Retina (tissue), 1 donor: ENCODE measurements around the gene QPRT.
"Not testable (repeated sequence)": the region's sequence is repeated elsewhere in the genome, so short reads cannot be mapped to it uniquely, and the experiment has no call there.

Experiments
- DNase-seq: peaks from one replicate; pipeline ENCODE4 v3.0.0-alpha.2; 2016

Gene QPRT

GRCh38 chr16:29678691-29679267 lies at the start of gene QPRT:
TSS of gene QPRT (plus strand) at chr16:29679180. CDS start at chr16:29679198, 18 bp downstream.
- peak; percentile 73 for DNase-seq

DNA sequence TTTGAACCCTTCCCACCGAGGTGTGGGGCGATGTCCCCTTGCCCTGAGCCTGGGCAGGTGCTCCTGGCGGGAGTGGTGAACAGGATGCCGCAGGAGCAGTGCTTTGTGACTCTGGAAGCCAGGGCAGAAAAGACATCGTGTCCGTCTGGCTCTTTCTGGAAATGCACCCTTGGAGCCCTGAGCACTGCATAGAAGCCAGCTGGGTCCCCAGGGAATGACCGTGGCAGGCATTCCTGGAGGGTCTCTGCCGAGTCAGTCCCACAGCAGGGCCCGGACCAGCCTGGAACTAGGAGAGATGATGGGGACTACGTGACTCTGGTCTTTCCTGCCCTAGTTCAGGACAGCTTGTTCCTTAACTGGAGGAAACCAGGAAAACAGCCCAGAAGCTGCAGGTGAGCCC lies 49.7 kb upstream of the QPRT start:
- DNase-seq, result not testable (repeated sequence)

DNA sequence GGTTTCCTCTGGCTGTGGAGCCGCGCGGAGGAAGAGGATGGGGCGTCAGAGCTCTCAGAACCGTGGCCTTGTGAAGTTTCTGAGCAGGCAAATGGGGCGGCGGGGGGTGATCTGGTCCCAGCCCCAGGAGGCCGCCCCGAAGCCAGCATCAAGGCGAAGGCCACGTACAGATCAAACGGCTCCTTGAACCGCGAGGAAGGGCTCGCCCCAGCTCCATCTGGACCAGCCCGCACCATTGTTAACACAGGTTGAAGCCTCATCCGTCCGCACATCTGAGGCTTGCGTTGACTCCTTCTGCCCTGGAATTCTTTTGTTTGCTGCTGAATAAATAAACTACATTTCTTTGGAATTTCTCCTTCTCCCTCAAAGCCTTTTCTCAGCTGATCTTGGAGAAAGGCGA lies 47.3 kb upstream of the QPRT start:
- not testable (repeated sequence) for DNase-seq

DNA sequence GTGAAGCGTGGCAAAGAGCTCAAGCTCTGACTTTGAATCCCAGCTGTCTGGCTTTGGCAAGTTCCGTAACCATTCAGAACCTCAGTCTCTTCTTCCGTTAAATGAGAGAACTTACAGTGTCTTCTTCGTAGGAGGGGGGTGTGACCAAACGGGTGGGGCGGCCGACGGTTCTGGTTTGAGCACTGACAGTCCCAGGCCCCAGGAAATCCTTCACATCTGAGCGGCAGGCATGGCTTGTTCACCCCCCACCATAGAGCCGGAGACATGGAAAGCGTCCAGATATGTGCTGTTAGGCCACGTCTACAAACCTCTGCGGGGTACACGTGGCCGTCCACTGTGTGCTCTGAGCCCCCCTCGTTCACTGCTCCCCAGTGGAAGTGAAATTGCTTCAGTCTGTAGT lies 43.1 kb upstream of the QPRT start:
- DNase-seq, result not testable (repeated sequence)

DNA sequence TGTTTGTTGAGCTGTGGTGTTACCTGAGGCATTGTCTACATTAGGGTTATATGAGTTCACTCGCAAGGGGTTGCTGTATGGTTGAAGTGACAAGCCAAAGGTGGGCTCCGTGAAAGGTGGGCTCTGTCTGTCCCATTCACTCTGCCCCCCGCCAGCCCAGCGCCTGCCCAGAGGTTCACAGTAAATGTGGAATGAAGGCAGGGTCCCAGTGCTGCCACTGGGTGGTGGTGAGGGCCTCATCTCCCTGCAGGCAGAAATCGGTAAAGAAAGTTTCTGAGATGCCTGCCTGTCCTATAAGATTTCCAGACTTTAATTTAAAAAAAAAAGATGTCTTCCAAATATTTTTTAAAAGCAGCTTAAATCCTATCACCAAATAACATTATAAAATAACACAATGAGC lies 42.6 kb upstream of the QPRT start:
- not testable (repeated sequence) for DNase-seq

- DNase-seq, result not testable (repeated sequence)
Observed at GRCh38 chr16:29638751-29639150, 40.2 kb upstream of the QPRT start.

DNA sequence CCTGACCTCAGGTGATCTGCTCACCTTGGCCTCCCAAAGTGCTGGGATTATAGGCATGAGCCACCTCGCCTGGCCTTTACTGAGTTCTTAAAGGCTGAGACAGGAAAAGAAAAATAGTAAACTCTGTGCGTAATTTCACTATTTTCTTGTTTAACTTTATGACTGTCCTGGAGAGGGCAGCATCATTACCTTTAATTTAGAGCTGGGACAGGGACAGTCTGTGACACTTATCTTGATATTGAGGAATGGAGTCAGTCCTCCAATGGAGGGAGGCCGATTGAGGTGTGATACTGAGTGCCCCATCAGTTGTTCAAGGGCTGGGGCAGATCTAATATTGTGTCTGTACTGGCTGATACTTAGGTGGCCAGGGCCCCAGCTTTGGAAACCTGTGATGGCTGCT lies 37.4 kb upstream of the QPRT start:
- no peak for DNase-seq

- no peak for DNase-seq
Observed at GRCh38 chr16:29643596-29643995, 35.4 kb upstream of the QPRT start.

- DNase-seq, result no peak
Observed at GRCh38 chr16:29644338-29644857, 34.6 kb upstream of the QPRT start.

DNA sequence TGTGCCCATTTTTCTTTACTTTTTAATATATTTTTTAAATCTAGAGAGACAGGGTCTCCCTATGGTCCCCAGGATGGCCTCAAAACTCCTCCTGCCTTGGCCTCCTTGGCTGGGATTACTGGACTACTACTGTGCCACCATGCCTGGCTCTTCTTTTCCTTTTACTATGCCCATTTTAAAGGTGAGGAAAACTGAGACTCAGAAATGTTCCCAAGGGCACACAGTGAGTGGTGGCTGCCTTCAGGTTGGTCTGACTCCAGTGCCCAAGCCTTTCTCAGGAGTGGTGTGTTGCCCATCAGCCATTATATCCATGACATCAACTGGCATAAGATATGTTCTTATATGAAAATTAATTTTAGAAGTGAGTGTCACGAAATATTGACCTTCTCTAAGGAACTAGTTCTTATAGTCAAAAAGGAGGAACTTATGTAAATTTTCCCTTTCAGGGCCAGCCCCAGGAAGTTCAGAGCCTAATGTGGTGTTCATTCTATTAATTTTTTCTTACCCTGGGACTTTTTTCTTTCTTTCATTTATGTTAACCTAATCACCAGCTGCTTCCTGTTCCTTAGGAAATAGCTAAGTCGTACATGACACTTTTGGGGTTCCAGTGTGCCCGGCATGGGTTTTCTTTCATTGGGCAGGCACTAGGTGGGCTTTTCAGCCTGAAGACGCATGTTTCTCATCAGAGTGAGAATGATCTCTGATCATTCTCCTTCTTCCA lies 33.8 kb upstream of the QPRT start:
- no peak for DNase-seq

DNA sequence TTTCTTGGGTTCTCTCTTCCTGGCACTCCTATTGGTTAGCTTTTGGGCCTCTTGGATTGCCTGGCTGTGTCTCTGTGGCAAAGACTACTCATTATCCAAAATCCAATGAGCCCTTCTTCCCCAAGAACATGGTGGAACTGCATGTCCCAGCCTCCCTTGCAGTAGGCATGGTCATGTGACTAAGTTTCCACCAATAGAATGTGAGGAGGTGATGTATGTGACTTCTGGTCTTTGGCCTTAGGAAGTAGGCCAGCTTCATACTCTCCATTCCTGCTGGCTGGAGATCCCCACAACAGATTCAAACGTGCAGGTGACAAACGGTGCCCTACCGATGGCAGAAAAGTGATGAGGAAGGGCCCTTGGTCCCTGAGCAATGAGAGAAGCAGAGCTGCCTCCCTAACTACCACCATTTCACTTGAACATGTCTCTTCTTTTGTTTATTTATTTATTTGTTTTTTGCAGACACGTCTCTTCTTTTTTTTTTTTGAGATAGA lies 33.2 kb upstream of the QPRT start:
- DNase-seq, result no peak

- DNase-seq, result no peak
Observed at GRCh38 chr16:29646947-29647346, 32.0 kb upstream of the QPRT start.

- DNase-seq, result no peak
Observed at GRCh38 chr16:29649588-29650494, 29.1 kb upstream of the QPRT start.

GRCh38 chr16:29650771-29651170 lies 28.2 kb upstream of the QPRT start:
- no peak for DNase-seq

- DNase-seq, result no peak
Observed at GRCh38 chr16:29651774-29652349, 27.1 kb upstream of the QPRT start.

DNA sequence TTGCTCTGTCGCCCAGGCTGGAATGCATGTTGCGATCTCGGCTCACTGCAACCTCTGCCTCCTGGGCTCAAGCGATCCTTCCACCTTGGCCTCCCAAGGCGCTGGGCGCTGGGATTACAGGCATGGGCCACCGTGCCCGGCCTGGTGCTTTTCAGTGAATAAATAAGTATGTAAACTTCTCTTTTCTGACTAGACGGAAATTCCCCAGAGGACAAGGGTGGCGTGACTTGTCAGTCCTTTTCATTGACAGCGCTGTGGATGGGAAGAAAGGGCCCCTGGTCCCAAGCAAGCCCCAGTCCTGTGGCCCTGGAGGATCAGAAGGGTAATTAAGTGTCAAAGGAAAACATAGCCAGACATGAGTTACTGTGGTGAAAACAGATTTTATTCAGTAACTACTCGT lies 25.5 kb upstream of the QPRT start:
- no peak for DNase-seq

- DNase-seq, result not testable (repeated sequence)
Observed at GRCh38 chr16:29653890-29654289, 25.1 kb upstream of the QPRT start.

DNA sequence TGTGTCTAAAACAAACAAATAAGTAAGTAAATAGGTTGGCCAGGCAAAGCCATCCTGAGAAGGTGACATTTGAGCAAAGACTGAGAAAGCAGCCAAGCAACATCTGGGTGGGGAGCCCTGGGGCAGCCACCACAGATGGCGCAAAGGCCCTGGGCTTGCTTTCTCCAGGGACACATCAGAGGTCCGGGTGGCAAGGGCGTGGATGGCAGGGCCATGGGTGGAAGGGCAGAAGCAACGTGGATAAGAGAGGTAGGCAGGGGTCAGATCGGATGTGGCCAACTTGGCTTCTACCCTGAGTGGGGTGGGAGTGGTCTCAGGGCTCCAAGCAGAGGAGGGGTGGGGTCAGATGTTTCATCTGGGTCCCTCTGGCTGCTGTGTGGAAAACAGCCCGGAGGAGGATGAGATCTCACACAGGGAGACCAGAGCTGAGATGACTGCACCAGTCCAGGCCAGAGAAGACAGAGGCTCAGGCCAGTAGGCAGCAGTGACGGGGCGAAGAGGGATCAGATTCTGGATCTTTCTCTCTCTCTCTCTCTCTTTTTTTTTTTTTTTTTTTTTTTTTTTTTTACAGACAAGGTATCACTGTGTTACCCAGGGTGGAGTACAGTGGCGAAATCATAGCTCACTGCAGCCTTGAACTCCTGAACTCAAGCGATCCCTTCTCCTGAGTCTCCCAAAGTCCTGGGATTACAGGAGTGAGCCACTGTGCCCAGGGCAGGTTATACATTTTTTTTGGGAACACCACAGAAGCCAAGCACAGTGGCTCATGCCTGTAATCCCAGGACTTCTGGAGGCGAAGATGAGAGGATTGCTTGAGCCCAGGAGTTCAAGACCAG lies 22.1 kb upstream of the QPRT start:
- no peak for DNase-seq

GRCh38 chr16:29658705-29659104 lies 20.3 kb upstream of the QPRT start:
- no peak for DNase-seq

- no peak for DNase-seq
Observed at GRCh38 chr16:29662000-29662728, 16.8 kb upstream of the QPRT start.

- DNase-seq, result no peak
Observed at GRCh38 chr16:29662729-29663015, 16.3 kb upstream of the QPRT start.
